ENCODE data around the gene CDK2.
A peak's percentile ranks its signal among the peaks of the same experiment; 100 is the strongest.

The CDK2 gene

DNA sequence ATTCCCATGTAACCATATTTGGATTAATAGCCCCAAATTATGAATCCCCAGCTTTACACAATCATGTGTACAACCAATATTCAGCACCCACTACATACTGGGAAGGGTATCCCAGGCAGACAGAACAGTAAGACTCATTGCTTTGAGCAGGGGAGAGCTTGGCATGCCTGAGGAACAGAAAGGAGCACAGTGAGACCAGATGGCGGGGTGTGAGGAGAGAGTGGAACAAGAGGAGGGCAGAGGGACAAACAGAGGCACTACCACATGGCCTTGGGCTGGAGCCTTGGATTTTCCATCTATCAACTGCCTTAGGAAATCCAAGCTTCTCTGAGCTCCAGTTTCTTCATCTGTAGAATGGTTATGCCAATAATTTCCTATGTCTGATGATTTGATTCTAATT lies 31.9 kb upstream of the CDK2 start:
- H2BK120ac ChIP-seq (ENCODE audit: low read depth, low read length), result no peak overlapping the region
- H3K27ac ChIP-seq (ENCODE audit: low read depth, low read length), result no peak overlapping the region
- H4K5ac ChIP-seq (ENCODE audit: low read length), result no peak overlapping the region
- no CpG with 5 or more reads among the region's 1 CpG for WGBS (ENCODE audit: extremely low coverage, insufficient coverage, low lambda C conversion rate)
- H3K36me3 ChIP-seq (ENCODE audit: control insufficient read depth, insufficient read depth, low read length), result no peaks in the 10 kb centered on the region
- H2BK15ac ChIP-seq (replicated peaks; ENCODE audit: low read depth), result no peak overlapping the region
- no peak overlapping the region for H2AK5ac ChIP-seq (ENCODE audit: low read length)
- H3K56ac ChIP-seq (ENCODE audit: low read length), result no peak overlapping the region
- H2BK5ac ChIP-seq (ENCODE audit: low read length), result no peak overlapping the region
- no peak overlapping the region for H3K4me2 ChIP-seq (ENCODE audit: low read length)
- peaks cover 3% of the 10 kb centered on the region for H3K4me1 ChIP-seq (ENCODE audit: control insufficient read depth, low read depth, low read length)
- DNase-seq, result no peak
- no peak overlapping the region for H3K4me3 ChIP-seq (ENCODE audit: low read length)
- H3K18ac ChIP-seq (ENCODE audit: low read length), result no peak overlapping the region
- peaks cover 8% of the 10 kb centered on the region for H3K27me3 ChIP-seq (ENCODE audit: insufficient read depth, low read length, poor library complexity)
- no peaks in the 10 kb centered on the region for H3K79me1 ChIP-seq (ENCODE audit: low read length)
- H4K8ac ChIP-seq (ENCODE audit: low read depth, low read length), result no peak overlapping the region
- H3K23ac ChIP-seq (ENCODE audit: low read length), result no peak overlapping the region
- no peak overlapping the region for H3K4ac ChIP-seq (ENCODE audit: low read depth, low read length)
- no peak overlapping the region for H3K9ac ChIP-seq (ENCODE audit: low read length)
- no peaks in the 10 kb centered on the region for H3K79me2 ChIP-seq (ENCODE audit: control insufficient read depth, insufficient read depth, low read length)

DNA sequence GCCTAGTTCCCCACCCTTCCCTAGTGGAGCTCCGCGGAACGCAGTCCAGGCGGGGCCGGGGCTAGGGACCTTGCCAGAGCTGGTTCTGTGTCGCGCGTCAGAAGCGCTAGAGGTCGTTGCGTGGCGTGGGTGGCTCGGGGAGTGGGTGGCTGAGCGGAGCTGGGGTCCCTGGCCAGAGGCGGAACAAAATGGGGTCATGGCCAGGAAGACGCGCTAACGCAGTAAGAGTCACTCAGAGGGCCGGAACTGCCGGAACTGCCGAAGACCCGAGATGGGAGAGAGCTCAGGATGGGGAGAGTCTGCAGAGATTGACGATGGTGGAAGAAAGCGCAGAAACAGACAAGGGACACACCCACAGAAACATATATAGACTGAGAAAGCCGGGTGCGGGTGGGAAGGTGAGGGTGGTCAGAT lies 30.9 kb upstream of the CDK2 start:
- peaks cover 3% of the 10 kb centered on the region for H3K4me1 ChIP-seq (ENCODE audit: control insufficient read depth, low read depth, low read length)
- no peaks in the 10 kb centered on the region for H3K79me2 ChIP-seq (ENCODE audit: control insufficient read depth, insufficient read depth, low read length)
- peaks cover 8% of the 10 kb centered on the region for H3K27me3 ChIP-seq (ENCODE audit: insufficient read depth, low read length, poor library complexity)
- no peak overlapping the region for H2BK15ac ChIP-seq (replicated peaks; ENCODE audit: low read depth)
- H3K23ac ChIP-seq (ENCODE audit: low read length), result no peak overlapping the region
- no peaks in the 10 kb centered on the region for H3K79me1 ChIP-seq (ENCODE audit: low read length)
- no peak for DNase-seq
- no peak overlapping the region for H2BK120ac ChIP-seq (ENCODE audit: low read depth, low read length)
- H2AK5ac ChIP-seq (ENCODE audit: low read length), result no peak overlapping the region
- H3K4me2 ChIP-seq (ENCODE audit: low read length), result peak overlapping the region; percentile 14
- no peak overlapping the region for H3K4ac ChIP-seq (ENCODE audit: low read depth, low read length)
- H3K56ac ChIP-seq (ENCODE audit: low read length), result peak overlapping the region; percentile 17
- whole genome bisulfite sequencing (ENCODE audit: extremely low coverage, insufficient coverage, low lambda C conversion rate), result no CpG with 5 or more reads among the region's 26 CpGs
- H3K36me3 ChIP-seq (ENCODE audit: control insufficient read depth, insufficient read depth, low read length), result no peaks in the 10 kb centered on the region
- H2BK5ac ChIP-seq (ENCODE audit: low read length), result no peak overlapping the region
- no peak overlapping the region for H3K18ac ChIP-seq (ENCODE audit: low read length)
- H3K27ac ChIP-seq (ENCODE audit: low read depth, low read length), result no peak overlapping the region
- no peak overlapping the region for H4K5ac ChIP-seq (ENCODE audit: low read length)
- H3K4me3 ChIP-seq (ENCODE audit: low read length), result no peak overlapping the region
- H3K9ac ChIP-seq (ENCODE audit: low read length), result peak overlapping the region; percentile 34
- no peak overlapping the region for H4K8ac ChIP-seq (ENCODE audit: low read depth, low read length)

DNA sequence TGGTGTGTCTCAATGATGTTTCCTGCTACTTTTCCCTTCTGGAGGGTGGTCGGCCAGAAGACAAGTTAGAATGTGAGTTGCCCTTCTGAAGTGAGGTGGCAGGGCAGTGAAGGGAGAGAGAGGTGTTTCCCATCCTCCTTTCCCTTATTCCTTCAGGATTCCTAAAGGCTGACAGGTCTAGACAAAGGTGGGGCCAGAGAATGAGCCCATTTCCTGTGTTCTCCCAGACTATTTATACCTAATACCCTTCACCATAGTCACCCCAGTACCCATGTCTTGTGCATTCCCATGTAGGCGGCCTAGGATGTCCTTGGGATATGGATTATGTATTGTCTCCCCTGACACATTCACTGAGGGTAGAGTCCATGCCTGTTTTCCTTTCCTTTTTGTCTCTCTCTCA lies 28.6 kb upstream of the CDK2 start:
- H4K5ac ChIP-seq (ENCODE audit: low read length), result no peak overlapping the region

DNA sequence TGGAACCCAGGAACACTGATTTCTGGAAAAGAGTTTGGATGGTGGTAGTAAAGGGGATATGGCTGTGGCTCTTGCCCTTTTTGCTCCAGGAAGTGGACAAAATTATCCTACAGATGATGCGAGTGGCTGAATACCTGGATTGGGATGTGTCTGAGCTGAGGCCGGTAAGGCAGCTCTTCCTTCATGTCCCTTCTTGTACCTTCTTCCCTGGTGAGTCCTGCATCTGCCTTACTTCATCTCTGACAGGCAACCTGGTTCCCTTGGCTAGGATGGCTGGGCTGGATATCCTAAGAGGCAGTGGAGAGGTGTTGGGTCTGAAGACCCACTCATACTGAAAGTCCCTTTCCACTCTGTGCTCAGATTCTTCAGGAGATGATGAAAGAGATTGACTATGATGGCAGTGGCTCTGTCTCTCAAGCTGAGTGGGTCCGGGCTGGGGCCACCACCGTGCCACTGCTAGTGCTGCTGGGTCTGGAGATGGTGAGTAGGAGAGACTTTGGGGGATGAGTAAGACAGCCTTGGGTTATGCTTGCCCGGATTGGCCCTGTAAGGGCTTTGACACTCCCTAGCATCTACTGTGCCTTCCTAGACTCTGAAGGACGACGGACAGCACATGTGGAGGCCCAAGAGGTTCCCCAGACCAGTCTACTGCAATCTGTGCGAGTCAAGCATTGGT lies 27.7 kb upstream of the CDK2 start:
- H4K5ac ChIP-seq (ENCODE audit: low read length), result no peak overlapping the region
- peaks cover 4% of the 10 kb centered on the region for H3K27me3 ChIP-seq (ENCODE audit: insufficient read depth, low read length, poor library complexity)
- no peaks in the 10 kb centered on the region for H3K79me1 ChIP-seq (ENCODE audit: low read length)
- H3K56ac ChIP-seq (ENCODE audit: low read length), result no peak overlapping the region
- no peak overlapping the region for H3K18ac ChIP-seq (ENCODE audit: low read length)
- peak overlapping the region; percentile 69 for H3K23ac ChIP-seq (ENCODE audit: low read length)
- no peaks in the 10 kb centered on the region for H3K79me2 ChIP-seq (ENCODE audit: control insufficient read depth, insufficient read depth, low read length)
- no CpG with 5 or more reads among the region's 8 CpGs for WGBS (ENCODE audit: extremely low coverage, insufficient coverage, low lambda C conversion rate)
- no peak overlapping the region for H3K4me2 ChIP-seq (ENCODE audit: low read length)
- no peaks in the 10 kb centered on the region for H3K36me3 ChIP-seq (ENCODE audit: control insufficient read depth, insufficient read depth, low read length)
- no peak overlapping the region for H3K4ac ChIP-seq (ENCODE audit: low read depth, low read length)
- H2BK5ac ChIP-seq (ENCODE audit: low read length), result no peak overlapping the region
- no peak for DNase-seq
- no peak overlapping the region for H3K9ac ChIP-seq (ENCODE audit: low read length)
- H2BK120ac ChIP-seq (ENCODE audit: low read depth, low read length), result no peak overlapping the region
- H3K4me3 ChIP-seq (ENCODE audit: low read length), result no peak overlapping the region
- H2BK15ac ChIP-seq (replicated peaks; ENCODE audit: low read depth), result no peak overlapping the region
- H3K4me1 ChIP-seq (ENCODE audit: control insufficient read depth, low read depth, low read length), result no peaks in the 10 kb centered on the region
- no peak overlapping the region for H2AK5ac ChIP-seq (ENCODE audit: low read length)
- H4K8ac ChIP-seq (ENCODE audit: low read depth, low read length), result no peak overlapping the region
- no peak overlapping the region for H3K27ac ChIP-seq (ENCODE audit: low read depth, low read length)

More for the DNA sequence above, 28.6 kb upstream of the CDK2 start:
- Histone ChIP-seq H3K18ac (ENCODE audit: low read length) (no peak overlapping the region), H4K8ac (ENCODE audit: low read depth, low read length) (no peak overlapping the region), H3K4me3 (ENCODE audit: low read length) (no peak overlapping the region), H2AK5ac (ENCODE audit: low read length) (no peak overlapping the region), H3K79me2 (ENCODE audit: control insufficient read depth, insufficient read depth, low read length) (no peaks in the 10 kb centered on the region), H3K23ac (ENCODE audit: low read length) (no peak overlapping the region), H3K36me3 (ENCODE audit: control insufficient read depth, insufficient read depth, low read length) (no peaks in the 10 kb centered on the region), H3K9ac (ENCODE audit: low read length) (no peak overlapping the region), H3K4me2 (ENCODE audit: low read length) (no peak overlapping the region), H3K79me1 (ENCODE audit: low read length) (no peaks in the 10 kb centered on the region), H3K4me1 (ENCODE audit: control insufficient read depth, low read depth, low read length) (no peaks in the 10 kb centered on the region), H3K27me3 (ENCODE audit: insufficient read depth, low read length, poor library complexity) (peaks cover 6% of the 10 kb centered on the region), H3K27ac (ENCODE audit: low read depth, low read length) (no peak overlapping the region), H2BK5ac (ENCODE audit: low read length) (no peak overlapping the region), H2BK120ac (ENCODE audit: low read depth, low read length) (no peak overlapping the region), H3K4ac (ENCODE audit: low read depth, low read length) (no peak overlapping the region), H3K56ac (ENCODE audit: low read length) (no peak overlapping the region), H2BK15ac (replicated peaks; ENCODE audit: low read depth) (no peak overlapping the region)
- DNase-seq, result peak; percentile 26
- WGBS (ENCODE audit: extremely low coverage, insufficient coverage, low lambda C conversion rate), result no CpG with 5 or more reads among the region's 2 CpGs

DNA sequence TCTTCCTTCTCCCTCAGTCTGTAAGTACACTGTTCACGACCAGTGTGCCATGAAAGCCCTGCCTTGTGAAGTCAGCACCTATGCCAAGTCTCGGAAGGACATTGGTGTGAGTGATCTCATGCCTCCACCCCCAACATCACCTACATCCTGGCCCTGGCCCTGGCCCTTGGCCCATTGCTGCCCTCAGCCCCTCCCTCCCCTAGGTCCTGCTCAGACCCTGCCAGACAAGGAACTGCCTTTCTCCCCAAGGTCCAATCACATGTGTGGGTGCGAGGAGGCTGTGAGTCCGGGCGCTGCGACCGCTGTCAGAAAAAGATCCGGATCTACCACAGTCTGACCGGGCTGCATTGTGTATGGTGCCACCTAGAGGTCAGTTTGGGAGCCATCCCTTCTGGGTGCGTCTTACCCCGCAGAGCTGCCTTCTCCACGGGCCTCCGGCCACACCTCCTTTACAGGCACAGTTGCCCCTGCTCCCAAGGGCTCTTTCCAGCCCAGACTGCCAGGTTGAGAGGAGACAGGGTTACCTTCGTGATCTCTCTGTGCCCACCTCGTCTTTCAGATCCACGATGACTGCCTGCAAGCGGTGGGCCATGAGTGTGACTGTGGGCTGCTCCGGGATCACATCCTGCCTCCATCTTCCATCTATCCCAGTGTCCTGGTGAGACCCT lies 26.4 kb upstream of the CDK2 start:
- Histone ChIP-seq H3K79me2 (ENCODE audit: control insufficient read depth, insufficient read depth, low read length) (no peaks in the 10 kb centered on the region), H3K4ac (ENCODE audit: low read depth, low read length) (no peak overlapping the region)

More for the DNA sequence above, 26.4 kb upstream of the CDK2 start:
- H3K9ac ChIP-seq (ENCODE audit: low read length), result peak overlapping the region; percentile 37
- no peak overlapping the region for H4K8ac ChIP-seq (ENCODE audit: low read depth, low read length)
- no peak overlapping the region for H3K27ac ChIP-seq (ENCODE audit: low read depth, low read length)
- H3K79me1 ChIP-seq (ENCODE audit: low read length), result no peaks in the 10 kb centered on the region
- peak overlapping the region; percentile 42 for H3K56ac ChIP-seq (ENCODE audit: low read length)
- H2BK15ac ChIP-seq (replicated peaks; ENCODE audit: low read depth), result no peak overlapping the region
- H2BK5ac ChIP-seq (ENCODE audit: low read length), result no peak overlapping the region
- no peak overlapping the region for H2AK5ac ChIP-seq (ENCODE audit: low read length)
- no peak overlapping the region for H2BK120ac ChIP-seq (ENCODE audit: low read depth, low read length)
- no peak overlapping the region for H3K4me3 ChIP-seq (ENCODE audit: low read length)
- no peak overlapping the region for H4K5ac ChIP-seq (ENCODE audit: low read length)
- H3K4me1 ChIP-seq (ENCODE audit: control insufficient read depth, low read depth, low read length), result no peaks in the 10 kb centered on the region
- no peaks in the 10 kb centered on the region for H3K27me3 ChIP-seq (ENCODE audit: insufficient read depth, low read length, poor library complexity)
- H3K18ac ChIP-seq (ENCODE audit: low read length), result no peak overlapping the region
- peak; percentile 91 for DNase-seq
- H3K4me2 ChIP-seq (ENCODE audit: low read length), result no peak overlapping the region
- H3K23ac ChIP-seq (ENCODE audit: low read length), result no peak overlapping the region
- WGBS (ENCODE audit: extremely low coverage, insufficient coverage, low lambda C conversion rate), result no CpG with 5 or more reads among the region's 18 CpGs
- no peaks in the 10 kb centered on the region for H3K36me3 ChIP-seq (ENCODE audit: control insufficient read depth, insufficient read depth, low read length)

Data from mesendoderm (in vitro differentiated cells).